ENCODE measurements around the gene HTT. TPM values are rescaled to one million over a fixed set of nuclear protein-coding genes. Genes with fewer than 3 reads are reported as not detected.
"Not testable (repeated sequence)": the region's sequence is repeated elsewhere in the genome, so short reads cannot be mapped to it uniquely, and the experiment has no call there.

The HTT gene
- total RNA-seq, 2 experiments from 2014 or later: 64.8 to 65.8 TPM

GRCh38 chr4:3158841-3159240 is 84.4 kb downstream of the HTT start:
- Mint-ChIP-seq H3K27me3 (no peaks in the 10 kb centered on the region), H3K36me3 (peaks cover 54% of the 10 kb centered on the region), H3K4me1 (no peaks in the 10 kb centered on the region), H3K9me3 (peaks cover 8% of the 10 kb centered on the region), H3K27ac (no peak overlapping the region), H3K4me3 (no peak overlapping the region)
- ATAC-seq (ENCODE audit: low read depth) (no peak), DNase-seq (no peak)
- POLR2A ChIA-PET: no interaction called here

- H3K4me1 Mint-ChIP-seq: no peaks in the 10 kb centered on the region
- no peaks in the 10 kb centered on the region for H3K27me3 Mint-ChIP-seq
- ATAC-seq (ENCODE audit: low read depth) (no peak), DNase-seq (no peak)
- no peak overlapping the region for H3K4me3 Mint-ChIP-seq
- no peak overlapping the region for H3K27ac Mint-ChIP-seq
- POLR2A ChIA-PET: no interaction called here
- H3K9me3 Mint-ChIP-seq: peaks cover 8% of the 10 kb centered on the region
- peaks cover 61% of the 10 kb centered on the region for H3K36me3 Mint-ChIP-seq
These were observed 86.0 kb downstream of the HTT start for GRCh38 chr4:3160438-3160837.

DNA sequence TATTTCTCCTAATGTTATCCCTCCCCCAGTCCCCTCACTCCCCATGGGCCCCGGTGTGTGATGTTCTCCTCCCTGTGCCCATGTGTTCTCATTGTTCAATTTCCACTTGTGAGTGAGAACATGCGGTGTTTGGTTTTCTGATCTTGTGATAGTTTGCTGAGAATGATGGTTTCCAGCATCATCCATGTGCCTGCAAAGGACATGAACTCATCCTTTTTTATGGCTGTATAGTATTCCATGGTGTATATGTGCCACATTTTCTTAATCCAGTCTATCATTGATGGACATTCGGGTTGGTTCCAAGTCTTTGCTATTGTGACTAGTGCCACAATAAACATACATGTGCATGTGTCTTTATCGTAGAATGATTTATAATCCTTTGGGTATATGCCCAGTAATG is 86.6 kb downstream of the HTT start:
- H3K27ac Mint-ChIP-seq; DNase-seq; H3K4me1 Mint-ChIP-seq; H3K4me3 Mint-ChIP-seq; ATAC-seq (ENCODE audit: low read depth); H3K9me3 Mint-ChIP-seq; POLR2A ChIA-PET; H3K27me3 Mint-ChIP-seq: not testable (repeated sequence)
- H3K36me3 Mint-ChIP-seq: peaks cover 65% of the 10 kb centered on the region

- H3K4me3 Mint-ChIP-seq; POLR2A ChIA-PET; H3K4me1 Mint-ChIP-seq; H3K27me3 Mint-ChIP-seq; DNase-seq; H3K27ac Mint-ChIP-seq; ATAC-seq (ENCODE audit: low read depth): not testable (repeated sequence)
- Mint-ChIP-seq H3K9me3 (peaks cover 13% of the 10 kb centered on the region), H3K36me3 (peaks cover 79% of the 10 kb centered on the region)
These were observed 92.0 kb downstream of the HTT start for GRCh38 chr4:3166434-3166833.

DNA sequence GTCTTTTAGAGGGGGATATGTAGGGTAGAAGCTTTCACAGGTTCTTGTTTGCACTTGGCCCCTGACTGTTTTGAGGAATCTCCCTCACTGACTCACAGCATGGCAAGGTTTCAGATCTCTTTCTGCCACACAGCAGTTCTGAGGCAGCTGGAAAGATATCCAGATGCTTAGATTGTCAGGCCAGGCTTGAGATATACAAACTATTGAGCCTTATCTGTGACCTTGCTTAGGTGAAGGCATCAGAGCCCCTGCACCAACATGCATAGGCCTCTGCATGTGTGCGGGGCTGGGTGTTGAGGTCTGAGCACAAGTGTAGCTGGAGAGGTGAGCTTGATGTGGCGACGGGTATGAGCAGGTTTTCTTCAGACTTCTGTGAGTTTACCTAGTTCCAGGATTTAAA is 93.5 kb downstream of the HTT start:
- POLR2A ChIA-PET: no interaction called here
- no peak for DNase-seq

GRCh38 chr4:3174371-3175338 is 100.2 kb downstream of the HTT start:
- POLR2A ChIA-PET: no interaction called here
- Mint-ChIP-seq H3K36me3 (peaks cover 23% of the 10 kb centered on the region), H3K4me3 (no peak overlapping the region)

More for the DNA sequence above, 93.5 kb downstream of the HTT start:
- no peak overlapping the region for H3K4me3 Mint-ChIP-seq
- no peak for ATAC-seq (ENCODE audit: low read depth)
- H3K36me3 Mint-ChIP-seq: peaks cover 63% of the 10 kb centered on the region
- no peaks in the 10 kb centered on the region for H3K27me3 Mint-ChIP-seq
- H3K27ac Mint-ChIP-seq: no peak overlapping the region
- no peaks in the 10 kb centered on the region for H3K4me1 Mint-ChIP-seq
- H3K9me3 Mint-ChIP-seq: peaks cover 5% of the 10 kb centered on the region

DNA sequence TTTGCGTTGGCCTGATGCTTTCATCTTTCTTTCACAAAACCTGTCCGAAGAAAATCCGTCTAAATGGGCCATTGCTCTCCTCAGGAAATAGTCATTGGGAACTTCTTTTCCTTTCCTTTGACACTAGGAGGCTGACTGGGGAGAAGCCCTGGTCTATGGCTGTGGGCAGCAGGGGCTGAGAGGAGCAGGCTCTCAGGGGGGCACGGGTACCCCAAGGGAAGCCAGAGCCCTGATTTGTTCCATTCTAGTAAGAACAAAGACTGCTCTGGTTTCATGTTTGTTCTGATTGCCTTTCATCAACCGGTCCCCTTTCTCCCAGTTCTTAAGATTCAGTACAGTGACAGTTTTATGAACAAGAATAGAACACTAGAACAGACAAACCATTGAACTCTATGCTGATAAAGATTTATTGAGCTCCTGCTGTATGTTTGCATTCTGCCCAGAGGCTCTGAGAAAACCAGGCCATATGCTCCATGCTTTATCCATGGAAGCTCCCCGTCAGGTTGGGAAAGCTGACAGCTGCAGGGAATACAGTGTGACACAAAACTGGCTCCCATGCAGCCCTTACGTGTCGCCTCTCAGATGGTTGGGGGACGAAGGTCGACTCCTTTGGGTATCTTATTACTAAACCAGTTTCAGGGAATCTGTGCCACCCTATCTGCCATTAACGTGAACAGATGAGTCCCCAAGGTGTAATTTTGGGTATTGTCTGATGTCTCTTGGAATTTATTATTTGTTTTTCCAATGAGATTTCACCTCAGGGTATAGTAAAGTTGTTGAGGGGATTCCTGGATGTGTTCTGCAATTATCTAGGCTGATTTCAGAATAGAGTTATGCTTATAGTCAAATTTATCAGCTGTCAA is 102.1 kb downstream of the HTT start:
- Mint-ChIP-seq H3K27ac (no peak overlapping the region), H3K9me3 (no peaks in the 10 kb centered on the region), H3K4me3 (no peak overlapping the region), H3K36me3 (peaks cover 16% of the 10 kb centered on the region), H3K27me3 (no peaks in the 10 kb centered on the region), H3K4me1 (no peaks in the 10 kb centered on the region)
- ATAC-seq (ENCODE audit: low read depth) (no peak), DNase-seq (no peak)
- POLR2A ChIA-PET: no interaction called here

More at GRCh38 chr4:3174371-3175338, 100.2 kb downstream of the HTT start:
- DNase-seq (no peak), ATAC-seq (ENCODE audit: low read depth) (no peak)
- no peaks in the 10 kb centered on the region for H3K4me1 Mint-ChIP-seq
- no peak overlapping the region for H3K27ac Mint-ChIP-seq
- H3K27me3 Mint-ChIP-seq: no peaks in the 10 kb centered on the region
- H3K9me3 Mint-ChIP-seq: peaks cover 2% of the 10 kb centered on the region

DNA sequence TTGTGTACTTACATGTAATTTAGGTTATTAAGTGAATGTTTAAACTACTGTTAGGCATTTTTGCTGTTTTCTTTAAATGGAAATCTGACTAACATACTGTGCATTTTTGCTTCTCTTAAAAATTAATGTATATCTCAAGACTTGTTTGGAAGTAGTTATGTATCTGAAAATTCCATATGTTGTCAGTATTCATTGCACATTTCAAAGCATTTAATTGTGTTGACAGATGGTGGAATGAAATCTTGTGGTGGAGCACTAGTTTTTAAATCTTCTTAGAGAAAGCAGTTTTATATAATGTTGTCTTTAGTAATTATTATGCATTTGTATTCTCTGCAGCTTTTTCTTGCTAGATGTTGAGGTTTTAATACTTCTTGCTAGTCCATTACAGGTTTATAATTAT is 102.9 kb downstream of the HTT start:
- POLR2A ChIA-PET: no interaction called here
- ATAC-seq (ENCODE audit: low read depth) (no peak), DNase-seq (no peak)
- Mint-ChIP-seq H3K4me3 (no peak overlapping the region), H3K27me3 (no peaks in the 10 kb centered on the region), H3K9me3 (no peaks in the 10 kb centered on the region), H3K36me3 (peaks cover 16% of the 10 kb centered on the region), H3K27ac (no peak overlapping the region), H3K4me1 (no peaks in the 10 kb centered on the region)

- Mint-ChIP-seq H3K27me3 (no peaks in the 10 kb centered on the region), H3K9me3 (no peaks in the 10 kb centered on the region), H3K4me1 (no peaks in the 10 kb centered on the region), H3K36me3 (peaks cover 18% of the 10 kb centered on the region), H3K27ac (no peak overlapping the region), H3K4me3 (no peak overlapping the region)
- ATAC-seq (ENCODE audit: low read depth) (no peak), DNase-seq (no peak)
- POLR2A ChIA-PET: no interaction called here
These were observed 103.4 kb downstream of the HTT start for GRCh38 chr4:3177905-3178304.

DNA sequence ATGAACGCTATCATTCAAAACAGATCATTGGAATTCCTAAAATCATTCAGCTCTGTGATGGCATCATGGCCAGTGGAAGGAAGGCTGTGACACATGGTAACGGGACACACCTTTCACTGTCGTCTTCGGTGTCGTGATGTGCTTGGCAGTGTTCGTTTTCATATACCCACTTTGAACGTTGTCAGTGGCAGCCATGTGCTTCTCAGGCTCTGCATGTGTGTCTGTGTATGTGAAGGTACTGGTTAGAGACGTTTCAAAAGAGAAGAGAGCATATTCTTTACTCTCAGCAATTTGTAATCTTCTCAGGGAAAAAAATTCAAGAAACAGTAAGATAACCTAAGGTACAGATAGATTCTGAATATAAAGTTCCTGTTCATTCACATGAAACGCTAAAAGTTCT is 103.9 kb downstream of the HTT start:
- H3K27me3 Mint-ChIP-seq: no peaks in the 10 kb centered on the region
- H3K4me1 Mint-ChIP-seq: no peaks in the 10 kb centered on the region
- POLR2A ChIA-PET: no interaction called here
- peaks cover 16% of the 10 kb centered on the region for H3K36me3 Mint-ChIP-seq
- H3K27ac Mint-ChIP-seq: no peak overlapping the region
- H3K4me3 Mint-ChIP-seq: no peak overlapping the region
- no peaks in the 10 kb centered on the region for H3K9me3 Mint-ChIP-seq
- ATAC-seq (ENCODE audit: low read depth) (no peak), DNase-seq (no peak)

GRCh38 chr4:3179126-3179706 is 104.7 kb downstream of the HTT start:
- no peak overlapping the region for H3K27ac Mint-ChIP-seq
- peaks cover 18% of the 10 kb centered on the region for H3K36me3 Mint-ChIP-seq
- ATAC-seq (ENCODE audit: low read depth) (no peak), DNase-seq (no peak)
- no peaks in the 10 kb centered on the region for H3K9me3 Mint-ChIP-seq
- no peaks in the 10 kb centered on the region for H3K27me3 Mint-ChIP-seq
- H3K4me3 Mint-ChIP-seq: no peak overlapping the region
- POLR2A ChIA-PET: no interaction called here
- H3K4me1 Mint-ChIP-seq: no peaks in the 10 kb centered on the region

- POLR2A ChIA-PET: no interaction called here
- no peaks in the 10 kb centered on the region for H3K9me3 Mint-ChIP-seq
- no peak for DNase-seq
- ATAC-seq (ENCODE audit: low read depth): no peak
- no peak overlapping the region for H3K4me3 Mint-ChIP-seq
- H3K27ac Mint-ChIP-seq: no peak overlapping the region
- H3K36me3 Mint-ChIP-seq: peaks cover 20% of the 10 kb centered on the region
- no peaks in the 10 kb centered on the region for H3K27me3 Mint-ChIP-seq
- H3K4me1 Mint-ChIP-seq: no peaks in the 10 kb centered on the region
These were observed 108.5 kb downstream of the HTT start for GRCh38 chr4:3183008-3183407.

DNA sequence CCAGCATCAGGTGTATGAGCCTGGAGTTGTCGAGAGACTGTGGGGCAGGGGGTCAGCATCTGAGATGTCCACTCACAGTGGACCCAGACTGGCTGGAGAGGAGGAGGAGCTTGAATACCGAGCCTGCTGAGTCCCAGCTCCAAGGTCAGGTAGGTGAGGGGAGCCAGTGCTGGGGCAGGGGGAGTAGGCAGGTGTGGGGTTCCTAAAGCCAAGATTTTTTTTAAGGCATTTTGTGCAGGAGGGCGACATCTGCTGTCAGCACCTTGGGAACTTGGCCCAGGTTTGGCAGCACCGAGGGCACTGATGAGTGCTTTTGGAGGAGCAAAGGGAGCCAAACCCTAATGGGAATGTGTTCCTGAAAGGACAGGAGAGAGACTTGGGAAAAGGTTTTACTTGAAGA is 110.2 kb downstream of the HTT start:
- ATAC-seq (ENCODE audit: low read depth): no peak
- peak overlapping the region; percentile 47 for H3K27ac Mint-ChIP-seq

More for the DNA sequence above, 110.2 kb downstream of the HTT start:
- POLR2A ChIA-PET: no interaction called here
- Mint-ChIP-seq H3K4me1 (no peaks in the 10 kb centered on the region), H3K36me3 (peaks cover 29% of the 10 kb centered on the region), H3K4me3 (no peak overlapping the region), H3K27me3 (no peaks in the 10 kb centered on the region), H3K9me3 (no peaks in the 10 kb centered on the region)
- no peak for DNase-seq

All from activated naive CD8-positive, alpha-beta T cell treated with anti-CD3 and anti-CD28 coated beads, Interleukin-2, amount 10 ng/mL, durations not matched to agents 7 days and 5 days (primary cell).